ENCODE data around the gene OTC. TPM values are rescaled to one million over a fixed set of nuclear protein-coding genes. Genes with fewer than 3 reads are reported as not detected.
A peak's percentile ranks its signal among the peaks of the same experiment; 100 is the strongest.

Gene OTC
- total and polyA plus RNA-seq, 11 donors, result 0.08 TPM; not detected in 10

DNA sequence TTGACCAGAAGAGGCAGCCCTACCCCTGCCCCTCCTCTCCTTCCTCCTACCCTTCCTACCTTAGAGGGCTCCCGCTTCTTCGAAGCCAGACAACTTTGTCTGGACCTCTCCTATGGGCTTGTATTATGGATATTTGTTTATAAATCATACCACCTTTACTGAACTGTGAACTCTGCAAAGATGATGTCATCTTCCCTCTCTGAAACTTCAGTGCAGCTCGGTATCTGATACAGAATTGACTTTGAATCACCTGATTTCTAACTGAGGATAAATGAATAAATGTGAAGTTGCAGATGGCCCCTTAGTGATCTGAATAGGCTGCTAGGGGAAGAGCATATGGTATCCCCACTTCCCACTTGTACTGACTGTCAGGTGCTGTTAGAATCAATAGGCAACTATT, 1.1 kb upstream of the OTC start:
- peaks cover 0 to 5% (median 0%) of the 10 kb centered on the region in 12 donors for H3K4me1 ChIP-seq
- H3K4me3 ChIP-seq, result no peak overlapping the region
- WGBS, 4 donors, result 77 to 95% (median 85%) methylated on average over 3 of the region's 3 CpGs
- ATAC-seq (no peak), DNase-seq (no peak)
- no peak overlapping the region for H3K27ac ChIP-seq
- intact Hi-C loops (cut with DNase I), result no loop called here
- H3K27me3 ChIP-seq, result peaks cover 0 to 5% (median 0%) of the 10 kb centered on the region in 9 donors
- no peaks in the 10 kb centered on the region for H3K36me3 ChIP-seq
- no peaks in the 10 kb centered on the region for H3K9me3 ChIP-seq
- no peak for TF ChIP-seq POLR2A (IDR thresholded peaks at IDR 0.05)
- TF ChIP-seq CTCF (IDR thresholded peaks at IDR 0.05), result no peak

GRCh38 chrX:38356401-38356800, 4.0 kb downstream of the OTC start:
- no peaks in the 10 kb centered on the region for H3K9me3 ChIP-seq
- H3K4me3 ChIP-seq, result no peak overlapping the region
- TF ChIP-seq CTCF (IDR thresholded peaks at IDR 0.05) (no peak), POLR2A (IDR thresholded peaks at IDR 0.05) (no peak)
- ATAC-seq (no peak), DNase-seq (no peak)
- H3K27me3 ChIP-seq, result peaks cover 0 to 12% (median 0%) of the 10 kb centered on the region in 9 donors
- intact Hi-C loops (cut with DNase I), result no loop called here
- H3K36me3 ChIP-seq, result no peaks in the 10 kb centered on the region
- 67 to 83% (median 75%) methylated on average over 8 of the region's 8 CpGs for WGBS, 4 donors
- peaks cover 0 to 6% (median 0%) of the 10 kb centered on the region in 12 donors for H3K4me1 ChIP-seq
- peak overlapping the region in 6 of 12 donors; percentile 30 to 63 (median 36) for H3K27ac ChIP-seq

DNA sequence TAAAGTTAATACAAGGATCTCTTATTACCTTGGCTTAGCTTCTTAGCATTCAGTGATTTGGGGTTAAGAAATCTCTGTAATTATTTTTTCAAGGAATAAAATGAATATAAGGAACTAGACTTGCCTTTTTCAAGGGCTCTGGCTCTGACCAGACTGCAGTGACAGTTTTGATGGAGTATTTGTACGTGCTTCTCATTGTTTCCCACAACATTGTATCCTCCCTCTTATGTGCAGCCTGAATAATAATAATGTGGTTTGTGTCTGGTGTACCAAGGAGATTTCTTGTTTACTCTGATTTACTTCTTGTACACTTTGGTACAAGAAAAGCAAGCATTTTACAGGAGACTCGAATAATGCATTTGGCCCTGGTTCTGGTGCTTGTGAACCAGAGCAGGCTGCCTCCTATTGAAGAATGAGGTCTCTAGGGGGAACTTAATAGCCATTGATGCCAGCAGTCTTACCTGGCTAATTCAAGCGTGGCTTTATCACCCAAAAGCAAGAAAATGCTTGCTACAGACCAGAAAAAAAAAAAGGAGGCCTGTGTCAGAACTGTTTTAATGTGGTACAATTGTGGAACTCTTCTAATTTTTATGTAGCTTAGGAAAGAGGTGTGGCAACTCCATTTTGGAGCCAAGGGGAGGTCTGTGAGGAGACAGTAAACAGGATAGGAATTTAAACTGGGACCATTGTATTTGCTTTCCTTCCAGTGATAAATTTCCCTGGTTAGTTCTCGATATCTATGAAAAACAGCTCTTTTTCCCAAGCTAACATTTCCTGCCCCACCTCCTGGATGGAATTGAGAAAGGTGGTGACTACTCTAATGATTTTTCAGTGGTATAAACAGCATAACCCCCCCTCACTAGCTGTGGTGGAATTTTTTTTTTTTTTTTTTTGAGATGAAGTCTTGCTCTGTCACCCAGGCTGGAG, 5.6 kb downstream of the OTC start:
- Histone ChIP-seq H3K36me3 (no peaks in the 10 kb centered on the region), H3K4me1 (peaks cover 0 to 6% (median 0%) of the 10 kb centered on the region in 12 donors), H3K27ac (peak overlapping the region in 9 of 12 donors; percentile 9 to 63 (median 52)), H3K4me3 (no peak overlapping the region), H3K9me3 (no peaks in the 10 kb centered on the region), H3K27me3 (peaks cover 0 to 9% (median 0%) of the 10 kb centered on the region in 9 donors)
- WGBS, 4 donors, result 51 to 65% (median 56%) methylated on average over 4 of the region's 4 CpGs
- TF ChIP-seq POLR2A (IDR thresholded peaks at IDR 0.05) (no peak), CTCF (IDR thresholded peaks at IDR 0.05) (no peak)
- intact Hi-C loops (cut with DNase I), result no loop called here
- DNase-seq, result peak in 1 of 5 donors; percentile 8
- peak in 3 of 4 donors; percentile 29 to 82 (median 60) for ATAC-seq

GRCh38 chrX:38363046-38363445, 10.6 kb downstream of the OTC start:
- Histone ChIP-seq H3K4me3 (no peak overlapping the region), H3K27me3 (peaks cover 0 to 9% (median 0%) of the 10 kb centered on the region in 9 donors), H3K4me1 (peaks cover 0 to 5% (median 0%) of the 10 kb centered on the region in 12 donors), H3K36me3 (no peaks in the 10 kb centered on the region), H3K27ac (peak overlapping the region in 1 of 12 donors; percentile 19), H3K9me3 (no peaks in the 10 kb centered on the region)
- DNase-seq, result no peak
- TF ChIP-seq POLR2A (IDR thresholded peaks at IDR 0.05) (no peak), CTCF (IDR thresholded peaks at IDR 0.05) (no peak)
- intact Hi-C loops (cut with DNase I), result no loop called here
- no peak for ATAC-seq

All from heart left ventricle (tissue), 16 donors.